Myocyte (in vitro differentiated cells): ENCODE results near the gene LDHAL6B. TPM values are rescaled to one million over a fixed set of nuclear protein-coding genes. Genes with fewer than 3 reads are reported as not detected.

Experiments
- DNase-seq: peaks from one replicate; pipeline ENCODE4 v3.0.0-alpha.2; 2012; ENCODE audit warnings: low read depth
- total RNA-seq: library from RNA; depleted of rRNA; stranded (reverse); fragments of >200 nt; gene quantifications from 2 replicates; pipeline ENCODE4 v1.2.3, GENCODE V29; 2014

The LDHAL6B gene
- total RNA-seq, 1 donor from 2014 or later: not detected

GRCh38 chr15:59176653-59177316 lies 29.9 kb upstream of the LDHAL6B start:
- no peak for DNase-seq

- DNase-seq: no peak
Observed at GRCh38 chr15:59177317-59177660, 29.4 kb upstream of the LDHAL6B start.

GRCh38 chr15:59178151-59178695 lies 28.4 kb upstream of the LDHAL6B start:
- DNase-seq: peak; percentile 97

- no peak for DNase-seq
Observed at GRCh38 chr15:59179717-59180116, 26.9 kb upstream of the LDHAL6B start.

GRCh38 chr15:59180945-59181600 lies 25.6 kb upstream of the LDHAL6B start:
- peak; percentile 39 for DNase-seq

GRCh38 chr15:59185725-59186124 lies 20.9 kb upstream of the LDHAL6B start:
- DNase-seq: no peak

GRCh38 chr15:59186501-59186900 lies 20.1 kb upstream of the LDHAL6B start:
- no peak for DNase-seq

- DNase-seq: no peak
Observed at GRCh38 chr15:59189241-59189640, 17.4 kb upstream of the LDHAL6B start.

GRCh38 chr15:59190291-59190690 lies 16.4 kb upstream of the LDHAL6B start:
- DNase-seq: peak; percentile 62

- peak; percentile 64 for DNase-seq
Observed at GRCh38 chr15:59191855-59192237, 14.8 kb upstream of the LDHAL6B start.

GRCh38 chr15:59194639-59195325 lies 11.9 kb upstream of the LDHAL6B start:
- no peak for DNase-seq

GRCh38 chr15:59196416-59196815 lies 10.2 kb upstream of the LDHAL6B start:
- DNase-seq: no peak

GRCh38 chr15:59197454-59197853 lies 9.2 kb upstream of the LDHAL6B start:
- no peak for DNase-seq

GRCh38 chr15:59199626-59200465 lies 6.8 kb upstream of the LDHAL6B start:
- peak; percentile 38 for DNase-seq

- DNase-seq: no peak
Observed at GRCh38 chr15:59200560-59200959, 6.1 kb upstream of the LDHAL6B start.

- no peak for DNase-seq
Observed at GRCh38 chr15:59203008-59203407, 3.6 kb upstream of the LDHAL6B start.

- DNase-seq: no peak
Observed at GRCh38 chr15:59203657-59204056, 3.0 kb upstream of the LDHAL6B start.

GRCh38 chr15:59205839-59206622 lies 612 bp upstream of the LDHAL6B start:
- DNase-seq: no peak

- DNase-seq: no peak
Observed at GRCh38 chr15:59208613-59209249, 2.1 kb downstream of the LDHAL6B start.

- DNase-seq: no peak
Observed at GRCh38 chr15:59210186-59210585, 3.5 kb downstream of the LDHAL6B start.
